Choroid plexus epithelial cell (primary cell): ENCODE results near the gene ARHGAP24.
A peak's percentile ranks its signal among the peaks of the same experiment; 100 is the strongest.

Experiments
- DNase-seq: peaks from one replicate; pipeline ENCODE4 v3.0.0-alpha.2; 2010; ENCODE audit warnings: low read depth
- H3K4me3 ChIP-seq: 2 replicates; pipeline ENCODE4 v1.5.1; 2011; ENCODE audit warnings: low read depth, mild to moderate bottlenecking, control low read depth, low read length, moderate library complexity
- TF ChIP-seq, protein P1 (sequence below): conservative IDR thresholded peaks from 2 replicates; pipeline ENCODE4 v1.5.1; 2011; ENCODE audit warnings: low read depth, mild to moderate bottlenecking, control low read depth, inconsistent platforms, low read length, moderate library complexity

The ARHGAP24 gene

GRCh38 chr4:85557016-85557901, 82.3 kb downstream of the ARHGAP24 start:
- H3K4me3 ChIP-seq, result no peak overlapping the region
- TF ChIP-seq, protein P1, sequence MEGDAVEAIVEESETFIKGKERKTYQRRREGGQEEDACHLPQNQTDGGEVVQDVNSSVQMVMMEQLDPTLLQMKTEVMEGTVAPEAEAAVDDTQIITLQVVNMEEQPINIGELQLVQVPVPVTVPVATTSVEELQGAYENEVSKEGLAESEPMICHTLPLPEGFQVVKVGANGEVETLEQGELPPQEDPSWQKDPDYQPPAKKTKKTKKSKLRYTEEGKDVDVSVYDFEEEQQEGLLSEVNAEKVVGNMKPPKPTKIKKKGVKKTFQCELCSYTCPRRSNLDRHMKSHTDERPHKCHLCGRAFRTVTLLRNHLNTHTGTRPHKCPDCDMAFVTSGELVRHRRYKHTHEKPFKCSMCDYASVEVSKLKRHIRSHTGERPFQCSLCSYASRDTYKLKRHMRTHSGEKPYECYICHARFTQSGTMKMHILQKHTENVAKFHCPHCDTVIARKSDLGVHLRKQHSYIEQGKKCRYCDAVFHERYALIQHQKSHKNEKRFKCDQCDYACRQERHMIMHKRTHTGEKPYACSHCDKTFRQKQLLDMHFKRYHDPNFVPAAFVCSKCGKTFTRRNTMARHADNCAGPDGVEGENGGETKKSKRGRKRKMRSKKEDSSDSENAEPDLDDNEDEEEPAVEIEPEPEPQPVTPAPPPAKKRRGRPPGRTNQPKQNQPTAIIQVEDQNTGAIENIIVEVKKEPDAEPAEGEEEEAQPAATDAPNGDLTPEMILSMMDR, result no peak
- DNase-seq, result no peak

DNA sequence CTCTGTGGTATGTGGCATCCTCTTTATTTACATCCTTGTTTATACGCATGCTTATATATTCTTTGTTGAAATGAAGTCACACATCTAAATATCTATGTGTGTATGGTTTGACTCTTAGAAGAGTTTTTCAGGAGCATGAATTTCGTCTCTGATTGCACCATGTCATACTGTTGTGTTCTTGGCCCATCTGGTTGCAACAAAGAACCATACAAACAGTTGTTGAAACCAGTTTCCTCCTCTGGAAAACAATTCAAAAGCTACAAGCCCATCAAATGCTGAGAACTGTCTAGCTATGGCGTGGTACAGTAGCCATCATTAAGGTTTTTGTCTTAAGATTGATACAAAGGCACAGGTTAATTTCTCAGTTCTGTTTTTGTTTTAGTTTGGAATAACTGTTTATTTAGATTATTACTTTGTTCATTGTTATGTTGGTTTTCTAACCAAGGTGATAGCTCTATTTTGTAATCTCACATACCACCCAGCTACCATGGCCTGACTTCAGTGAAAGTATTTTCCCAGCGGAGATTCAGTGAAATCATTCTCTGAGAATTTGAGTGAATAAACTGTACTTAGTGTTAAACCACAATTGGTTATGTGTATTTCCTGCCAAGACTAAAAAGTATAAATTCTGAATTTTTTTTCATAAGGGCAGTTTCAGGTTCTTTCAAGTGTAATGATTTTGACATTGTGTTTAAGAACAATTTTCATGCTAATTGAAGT, 91.0 kb downstream of the ARHGAP24 start:
- no peak overlapping the region for H3K4me3 ChIP-seq
- TF ChIP-seq, protein P1, result no peak
- peak; percentile 86 for DNase-seq

DNA sequence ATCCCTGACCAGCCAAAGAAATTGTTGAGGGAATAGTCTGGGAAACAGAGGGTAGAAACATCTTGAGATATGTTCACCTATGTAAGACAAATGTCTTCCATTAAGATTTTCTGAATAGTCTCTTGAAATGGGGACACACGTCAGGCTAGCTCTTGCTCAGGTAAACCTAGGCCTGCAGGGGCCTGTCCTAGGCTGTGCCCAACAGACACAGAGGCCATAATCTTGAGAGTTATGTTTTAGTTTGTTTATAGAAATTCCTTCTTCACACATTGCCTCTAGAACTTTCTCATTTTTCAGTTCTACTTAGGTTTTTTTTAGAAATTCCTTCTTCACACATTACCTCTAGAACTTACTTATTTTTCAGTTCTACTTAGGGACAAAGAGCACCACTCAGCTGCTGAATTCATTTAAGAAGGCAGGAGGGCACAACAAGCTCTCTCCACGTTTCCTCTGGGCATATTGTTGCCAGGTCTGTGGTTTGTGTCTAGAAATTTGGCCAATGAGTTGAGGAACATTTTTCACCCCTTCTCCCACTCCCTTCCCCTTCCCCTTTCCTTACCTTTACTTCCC, 94.9 kb downstream of the ARHGAP24 start:
- TF ChIP-seq, protein P1, result no peak
- no peak for DNase-seq
- H3K4me3 ChIP-seq, result no peak overlapping the region

GRCh38 chr4:85570388-85570787, 95.4 kb downstream of the ARHGAP24 start:
- DNase-seq, result no peak
- TF ChIP-seq, protein P1, result no peak
- H3K4me3 ChIP-seq, result no peak overlapping the region

DNA sequence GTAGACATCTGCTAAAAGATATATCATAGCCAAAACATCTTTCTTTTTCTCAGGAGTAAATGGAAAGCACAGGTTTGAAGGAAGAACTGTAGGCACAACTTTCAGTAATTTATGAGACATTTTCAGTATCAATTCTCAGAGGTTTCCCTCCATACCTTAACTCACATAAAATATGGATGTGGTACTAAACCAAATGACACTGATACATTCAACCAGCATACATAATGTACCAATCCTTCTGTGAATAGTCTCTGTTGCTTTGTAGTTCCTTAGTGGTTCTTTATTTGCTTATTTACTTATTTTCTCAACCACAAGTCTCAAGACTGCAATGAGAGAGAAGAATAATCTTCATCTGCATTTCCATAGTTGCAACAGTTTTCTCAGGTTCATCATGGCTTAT, 96.1 kb downstream of the ARHGAP24 start:
- no peak overlapping the region for H3K4me3 ChIP-seq
- no peak for DNase-seq
- TF ChIP-seq, protein P1, result no peak

DNA sequence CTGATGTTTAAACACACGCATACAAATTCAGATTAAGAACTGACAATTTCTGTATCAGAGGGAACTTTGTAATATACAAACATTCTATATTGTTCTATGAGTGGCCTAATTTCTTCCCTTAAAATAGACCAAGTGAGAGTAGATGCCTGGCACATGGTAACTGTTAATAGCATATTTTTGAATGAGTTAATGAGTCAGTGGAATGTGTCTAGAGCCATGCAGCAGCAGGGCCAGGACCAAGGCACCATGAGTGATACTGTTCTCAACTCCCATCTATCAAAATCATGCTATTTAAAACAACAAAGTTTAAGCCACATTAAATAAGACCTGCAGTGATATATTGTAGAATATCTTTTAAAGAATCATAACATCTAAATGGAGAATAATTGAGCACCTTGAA, 98.3 kb downstream of the ARHGAP24 start:
- H3K4me3 ChIP-seq, result no peak overlapping the region
- DNase-seq, result no peak
- TF ChIP-seq, protein P1, result no peak
